Activated CD4-positive, alpha-beta memory T cell treated with anti-CD3 and anti-CD28 coated beads for 36 hours (primary cell): ENCODE results near the gene FAM174A. TPM values are rescaled to one million over a fixed set of nuclear protein-coding genes. Genes with fewer than 3 reads are reported as not detected.

ENCODE experiments used
- CTCF ChIA-PET: fragments of 350-600 bp; sonication (Branson Sonifier 250); formaldehyde crosslinking; loops from one replicate; lab custom pipeline; 2021; ENCODE audit warnings: antibody characterized with exemption, inconsistent platforms; lab: Charles Lee
- POLR2A ChIA-PET: fragments of 350-600 bp; sonication (Branson Sonifier 250); formaldehyde crosslinking; loops from one replicate; lab custom pipeline; 2021; ENCODE audit warnings: antibody characterized with exemption; lab: Charles Lee
- DNase-seq: peaks from one replicate; pipeline ENCODE4 v3.0.0-alpha.2; 2020
- H3K27ac Mint-ChIP-seq: one replicate; pipeline ENCODE4 v1.8.0; 2021; ENCODE audit warnings: mixed read lengths
- H3K27me3 Mint-ChIP-seq: one replicate; pipeline ENCODE4 v1.8.0; 2021; ENCODE audit warnings: mixed read lengths
- H3K36me3 Mint-ChIP-seq: one replicate; pipeline ENCODE4 v1.8.0; 2021; ENCODE audit warnings: mixed read lengths
- H3K4me1 Mint-ChIP-seq: one replicate; pipeline ENCODE4 v1.8.0; 2021; ENCODE audit warnings: low read depth, mixed read lengths
- H3K4me3 Mint-ChIP-seq: one replicate; pipeline ENCODE4 v1.8.0; 2021; ENCODE audit warnings: mild to moderate bottlenecking, mixed read lengths
- H3K9me3 Mint-ChIP-seq: one replicate; pipeline ENCODE4 v1.8.0; 2021; ENCODE audit warnings: mixed read lengths
- intact Hi-C: fragments of 100-400 bp; cut with micrococcal nuclease; formaldehyde crosslinking; loops from one replicate; pipeline ENCODE4 v1.15.1; 2023
- total RNA-seq, 2 experiments: library from RNA; stranded (reverse); gene quantifications; one replicate each; pipeline ENCODE4 v1.2.3, GENCODE V29; 2021

The FAM174A gene
- total RNA-seq, 2 experiments from 2014 or later = 5.8 to 8.3 TPM

GRCh38 chr5:100616981-100617380, 81.8 kb downstream of the FAM174A start:
- ChIA-PET CTCF (no interaction called here), POLR2A (no interaction called here)
- Mint-ChIP-seq H3K27me3 (peaks cover 8% of the 10 kb centered on the region), H3K9me3 (no peaks in the 10 kb centered on the region), H3K4me3 (no peak overlapping the region), H3K4me1 (no peaks in the 10 kb centered on the region), H3K36me3 (no peaks in the 10 kb centered on the region), H3K27ac (no peak overlapping the region)
- no peak for DNase-seq
- intact Hi-C loops = loop anchor here (10.0 kb wide), 1 partner anchor 182 kb away; no protein-coding TSS in a partner anchor

- no peak for DNase-seq
- Mint-ChIP-seq H3K9me3 (no peaks in the 10 kb centered on the region), H3K36me3 (no peaks in the 10 kb centered on the region), H3K27me3 (no peaks in the 10 kb centered on the region), H3K4me3 (no peak overlapping the region), H3K4me1 (no peaks in the 10 kb centered on the region), H3K27ac (no peak overlapping the region)
- intact Hi-C loops = loop anchor here (1.0 to 5.0 kb wide), 3 partner anchors 279 to 767 kb away; partner anchors contain the start of gene ST8SIA4
- CTCF ChIA-PET = interaction anchor here (0.7 to 1.3 kb wide), 4 partner anchors 277 to 677 kb away, joined by 3 to 4 read pairs (median 3); partner anchors contain the start of gene ST8SIA4
- POLR2A ChIA-PET = no interaction called here
Observed at GRCh38 chr5:100623719-100624118, 88.5 kb downstream of the FAM174A start.

GRCh38 chr5:100634937-100635534, 99.9 kb downstream of the FAM174A start:
- CTCF ChIA-PET = no interaction called here
- no peak for DNase-seq
- POLR2A ChIA-PET = no interaction called here
- Mint-ChIP-seq H3K4me3 (no peak overlapping the region), H3K4me1 (no peaks in the 10 kb centered on the region), H3K27ac (no peak overlapping the region), H3K9me3 (no peaks in the 10 kb centered on the region), H3K27me3 (no peaks in the 10 kb centered on the region), H3K36me3 (no peaks in the 10 kb centered on the region)
- intact Hi-C loops = no loop called here
